ENCODE data around the gene RASSF5. TPM values are rescaled to one million over a fixed set of nuclear protein-coding genes. Genes with fewer than 3 reads are reported as not detected.
A peak's percentile ranks its signal among the peaks of the same experiment; 100 is the strongest.

The RASSF5 gene
- total RNA-seq, 1 experiment from 2014 or later: 6.1 TPM

DNA sequence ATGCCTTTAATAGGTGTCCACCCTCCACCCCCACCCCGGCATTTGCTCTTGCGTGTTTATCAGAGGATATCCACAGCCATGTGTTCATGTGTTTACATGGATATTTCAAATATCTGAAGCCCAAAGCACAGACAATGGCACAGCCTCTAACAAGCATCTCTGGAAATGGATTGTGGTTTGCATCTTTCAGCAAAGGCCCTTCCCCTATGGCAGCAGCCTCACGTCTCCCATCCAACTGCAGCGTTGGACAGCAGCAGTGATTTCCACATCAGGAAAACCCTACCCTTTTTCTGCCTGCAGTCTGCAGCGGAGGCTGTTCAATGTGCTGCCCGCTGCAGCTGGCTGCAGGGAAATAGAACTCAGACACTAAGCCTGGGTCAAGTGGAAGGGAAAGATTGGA is 1.6 kb downstream of the RASSF5 start:
- H3K4me1 Mint-ChIP-seq (ENCODE audit: low read depth, unreplicated experiment): peaks cover 62% of the 10 kb centered on the region
- H3K4me3 Mint-ChIP-seq (ENCODE audit: low read depth, unreplicated experiment): peak overlapping the region; percentile 82
- peaks cover 45% of the 10 kb centered on the region for H3K27me3 Mint-ChIP-seq (ENCODE audit: unreplicated experiment)
- H3K27ac Mint-ChIP-seq (ENCODE audit: unreplicated experiment): no peak overlapping the region
- DNase-seq: no peak
- CTCF ChIA-PET: no interaction called here
- peaks cover 40% of the 10 kb centered on the region for H3K36me3 Mint-ChIP-seq (ENCODE audit: insufficient read depth, unreplicated experiment)
- TF ChIP-seq, protein P1, sequence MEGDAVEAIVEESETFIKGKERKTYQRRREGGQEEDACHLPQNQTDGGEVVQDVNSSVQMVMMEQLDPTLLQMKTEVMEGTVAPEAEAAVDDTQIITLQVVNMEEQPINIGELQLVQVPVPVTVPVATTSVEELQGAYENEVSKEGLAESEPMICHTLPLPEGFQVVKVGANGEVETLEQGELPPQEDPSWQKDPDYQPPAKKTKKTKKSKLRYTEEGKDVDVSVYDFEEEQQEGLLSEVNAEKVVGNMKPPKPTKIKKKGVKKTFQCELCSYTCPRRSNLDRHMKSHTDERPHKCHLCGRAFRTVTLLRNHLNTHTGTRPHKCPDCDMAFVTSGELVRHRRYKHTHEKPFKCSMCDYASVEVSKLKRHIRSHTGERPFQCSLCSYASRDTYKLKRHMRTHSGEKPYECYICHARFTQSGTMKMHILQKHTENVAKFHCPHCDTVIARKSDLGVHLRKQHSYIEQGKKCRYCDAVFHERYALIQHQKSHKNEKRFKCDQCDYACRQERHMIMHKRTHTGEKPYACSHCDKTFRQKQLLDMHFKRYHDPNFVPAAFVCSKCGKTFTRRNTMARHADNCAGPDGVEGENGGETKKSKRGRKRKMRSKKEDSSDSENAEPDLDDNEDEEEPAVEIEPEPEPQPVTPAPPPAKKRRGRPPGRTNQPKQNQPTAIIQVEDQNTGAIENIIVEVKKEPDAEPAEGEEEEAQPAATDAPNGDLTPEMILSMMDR (IDR thresholded peaks at IDR 0.05; ENCODE audit: unreplicated experiment): no peak
- BruUV-seq (replicated peaks): no TSS peak
- intact Hi-C loops (cut with micrococcal nuclease; ENCODE audit: unreplicated experiment): loop anchor here (5.0 kb wide), 1 partner anchor 33 kb away; no protein-coding TSS in a partner anchor
- H3K9me3 Mint-ChIP-seq (ENCODE audit: low read depth, unreplicated experiment): no peaks in the 10 kb centered on the region

DNA sequence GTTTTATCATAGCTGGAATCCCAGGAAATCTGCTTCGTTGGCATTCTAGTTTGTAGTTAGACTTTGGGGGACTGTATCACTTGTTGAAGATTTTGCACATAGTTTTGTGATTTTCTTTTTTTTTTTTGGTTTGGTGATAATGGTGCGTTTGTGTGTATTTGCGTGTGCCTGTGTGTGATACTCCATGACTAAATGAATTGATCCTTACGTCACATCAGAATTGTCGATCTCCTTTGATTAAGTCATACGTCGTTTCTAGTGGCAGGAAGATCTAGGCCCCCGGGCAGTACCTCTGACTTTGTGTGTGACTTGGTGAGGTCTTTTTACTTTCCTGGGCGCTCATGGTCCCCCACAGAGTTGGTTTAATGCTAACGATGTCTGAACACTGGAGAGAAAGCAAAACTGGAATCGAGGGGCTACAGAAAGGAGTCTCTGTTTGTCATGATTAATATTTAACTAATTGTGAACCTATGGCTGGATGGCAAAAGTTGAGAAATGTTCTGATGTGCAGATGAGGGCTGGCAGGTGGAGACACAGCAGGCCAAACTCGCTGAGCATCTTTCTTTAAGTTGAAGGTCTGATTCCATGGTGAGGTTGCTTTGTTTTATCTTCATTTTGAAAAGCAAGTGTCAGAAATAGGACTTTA is 2.4 kb downstream of the RASSF5 start:
- Mint-ChIP-seq H3K27ac (ENCODE audit: unreplicated experiment) (peak overlapping the region; percentile 11), H3K4me3 (ENCODE audit: low read depth, unreplicated experiment) (no peak overlapping the region), H3K36me3 (ENCODE audit: insufficient read depth, unreplicated experiment) (peaks cover 35% of the 10 kb centered on the region), H3K4me1 (ENCODE audit: low read depth, unreplicated experiment) (peaks cover 62% of the 10 kb centered on the region), H3K9me3 (ENCODE audit: low read depth, unreplicated experiment) (no peaks in the 10 kb centered on the region), H3K27me3 (ENCODE audit: unreplicated experiment) (peaks cover 42% of the 10 kb centered on the region)
- no TSS peak for BruUV-seq (replicated peaks)
- intact Hi-C loops (cut with micrococcal nuclease; ENCODE audit: unreplicated experiment): loop anchor here (5.0 kb wide), 1 partner anchor 33 kb away; no protein-coding TSS in a partner anchor
- CTCF ChIA-PET: no interaction called here
- TF ChIP-seq, protein P1 (IDR thresholded peaks at IDR 0.05; ENCODE audit: unreplicated experiment): no peak
- no peak for DNase-seq

DNA sequence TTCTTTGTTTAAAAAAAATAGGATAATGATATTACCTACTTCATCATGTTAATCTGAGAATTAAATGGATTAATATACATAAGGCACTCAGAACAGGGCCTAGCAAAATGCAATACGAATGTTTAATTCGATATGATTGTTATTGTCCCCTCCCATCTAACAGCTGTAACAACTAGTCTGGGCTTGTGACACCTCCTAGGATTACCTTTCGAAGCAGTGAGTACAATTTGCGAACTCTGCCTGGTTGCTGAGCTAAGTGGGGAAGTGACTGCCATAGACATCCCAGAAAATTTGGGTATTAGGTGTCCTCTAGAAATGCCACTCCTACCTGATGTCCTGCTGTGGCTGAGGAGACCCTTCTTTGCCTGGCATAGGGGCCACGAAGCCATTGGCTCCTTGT is 3.0 kb downstream of the RASSF5 start:
- Mint-ChIP-seq H3K36me3 (ENCODE audit: insufficient read depth, unreplicated experiment) (peaks cover 30% of the 10 kb centered on the region), H3K9me3 (ENCODE audit: low read depth, unreplicated experiment) (no peaks in the 10 kb centered on the region), H3K27me3 (ENCODE audit: unreplicated experiment) (peaks cover 35% of the 10 kb centered on the region), H3K27ac (ENCODE audit: unreplicated experiment) (no peak overlapping the region), H3K4me1 (ENCODE audit: low read depth, unreplicated experiment) (peaks cover 62% of the 10 kb centered on the region), H3K4me3 (ENCODE audit: low read depth, unreplicated experiment) (no peak overlapping the region)
- TF ChIP-seq, protein P1 (IDR thresholded peaks at IDR 0.05; ENCODE audit: unreplicated experiment): no peak
- CTCF ChIA-PET: no interaction called here
- no peak for DNase-seq
- intact Hi-C loops (cut with micrococcal nuclease; ENCODE audit: unreplicated experiment): no loop called here
- no TSS peak for BruUV-seq (replicated peaks)

DNA sequence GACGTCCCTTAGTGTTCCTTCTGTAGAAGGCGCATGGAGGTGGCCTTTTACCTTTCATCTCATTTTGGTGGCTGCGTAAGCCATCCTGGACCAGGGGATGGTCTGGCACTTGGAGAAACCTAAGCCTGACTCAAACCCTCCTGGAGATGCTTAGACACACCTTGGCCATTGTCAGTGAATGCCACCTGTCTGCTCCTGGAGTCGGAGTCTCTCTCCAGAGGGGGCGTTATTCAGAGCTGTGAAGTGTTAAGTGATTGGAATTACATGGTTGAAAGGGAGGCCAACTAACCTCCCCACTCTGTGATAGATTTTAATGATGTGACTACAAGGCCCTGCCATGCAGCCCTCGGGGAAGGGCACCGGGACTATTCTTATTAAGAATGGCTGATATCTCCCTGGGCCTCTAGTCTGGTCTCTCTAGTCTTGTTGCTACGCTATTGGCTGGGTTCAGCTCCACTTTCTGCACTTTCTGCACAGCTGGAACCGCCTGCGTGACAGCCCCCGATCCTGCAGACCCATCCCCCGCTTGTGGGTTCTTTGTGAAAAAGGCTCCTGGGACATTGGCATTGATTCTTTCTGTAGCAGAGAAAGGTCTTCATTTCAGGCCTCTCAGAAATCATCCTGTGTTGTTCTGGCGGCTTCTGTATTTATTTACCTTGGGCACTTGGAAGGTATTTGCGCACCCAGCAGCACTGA is 4.2 kb downstream of the RASSF5 start:
- Mint-ChIP-seq H3K4me1 (ENCODE audit: low read depth, unreplicated experiment) (peaks cover 65% of the 10 kb centered on the region), H3K36me3 (ENCODE audit: insufficient read depth, unreplicated experiment) (peaks cover 22% of the 10 kb centered on the region), H3K27me3 (ENCODE audit: unreplicated experiment) (peaks cover 24% of the 10 kb centered on the region), H3K9me3 (ENCODE audit: low read depth, unreplicated experiment) (no peaks in the 10 kb centered on the region), H3K4me3 (ENCODE audit: low read depth, unreplicated experiment) (no peak overlapping the region), H3K27ac (ENCODE audit: unreplicated experiment) (no peak overlapping the region)
- BruUV-seq (replicated peaks): no TSS peak
- intact Hi-C loops (cut with micrococcal nuclease; ENCODE audit: unreplicated experiment): no loop called here
- CTCF ChIA-PET: no interaction called here
- no peak for DNase-seq
- TF ChIP-seq, protein P1 (IDR thresholded peaks at IDR 0.05; ENCODE audit: unreplicated experiment): no peak

Data from Calu3 (cell line).